ENCODE data around the gene DIS3.
"Not testable (repeated sequence)": the region's sequence is repeated elsewhere in the genome, so short reads cannot be mapped to it uniquely, and the experiment has no call there.

DIS3 gene

GRCh38 chr13:72781451-72782439 is at the start of gene DIS3, which contains the start of gene PIBF1:
Gene DIS3 (minus strand): TSS chr13:72781900. CDS start chr13:72781832, 68 bp downstream.
Gene PIBF1 (plus strand): TSS chr13:72782133. CDS start chr13:72783470, 1,337 bp downstream.
- Histone ChIP-seq H3K27me3 (ENCODE audit: control insufficient read depth, insufficient read depth, low read length) (no peaks in the 10 kb centered on the region), H3K36me3 (ENCODE audit: control insufficient read depth, insufficient read depth, low read length) (no peaks in the 10 kb centered on the region; the same call in 1 of the 2 replicates), H3K27ac (ENCODE audit: low read length) (no peak within 1 kb of the TSS), H3K9me3 (ENCODE audit: control insufficient read depth, insufficient read depth, low read length) (no peaks in the 10 kb centered on the region), H3K4me3 (ENCODE audit: low read length) (peak within 1 kb of the TSS; percentile 84), H3K4me1 (ENCODE audit: control insufficient read depth, insufficient read depth, low read length) (no peaks in the 10 kb centered on the region; the same call in 1 of the 2 replicates)
- WGBS (ENCODE audit: insufficient coverage, insufficient read length), result no CpG with 5 or more reads among the region's 81 CpGs
- peak; percentile 93 for DNase-seq (ENCODE audit: low read depth, low spot score)

- no peaks in the 10 kb centered on the region for H3K27me3 ChIP-seq (ENCODE audit: control insufficient read depth, insufficient read depth, low read length)
- WGBS (ENCODE audit: insufficient coverage, insufficient read length), result no CpG with 5 or more reads among the region's 3 CpGs
- no peaks in the 10 kb centered on the region; the same call in 1 of the 2 replicates for H3K36me3 ChIP-seq (ENCODE audit: control insufficient read depth, insufficient read depth, low read length)
- no peak for DNase-seq (ENCODE audit: low read depth, low spot score)
- no peaks in the 10 kb centered on the region for H3K9me3 ChIP-seq (ENCODE audit: control insufficient read depth, insufficient read depth, low read length)
- no peak overlapping the region for H3K27ac ChIP-seq (ENCODE audit: low read length)
- no peaks in the 10 kb centered on the region for H3K4me1 ChIP-seq (ENCODE audit: control insufficient read depth, insufficient read depth, low read length)
- no peak overlapping the region for H3K4me3 ChIP-seq (ENCODE audit: low read length)
Measured at GRCh38 chr13:72823724-72824123, 42.0 kb upstream of the DIS3 start.

- no peaks in the 10 kb centered on the region for H3K27me3 ChIP-seq (ENCODE audit: control insufficient read depth, insufficient read depth, low read length)
- no peaks in the 10 kb centered on the region for H3K9me3 ChIP-seq (ENCODE audit: control insufficient read depth, insufficient read depth, low read length)
- H3K36me3 ChIP-seq (ENCODE audit: control insufficient read depth, insufficient read depth, low read length), result no peaks in the 10 kb centered on the region; the same call in 1 of the 2 replicates
- no CpG with 5 or more reads among the region's 2 CpGs for WGBS (ENCODE audit: insufficient coverage, insufficient read length)
- no peak overlapping the region for H3K27ac ChIP-seq (ENCODE audit: low read length)
- DNase-seq (ENCODE audit: low read depth, low spot score), result no peak
- no peaks in the 10 kb centered on the region for H3K4me1 ChIP-seq (ENCODE audit: control insufficient read depth, insufficient read depth, low read length)
- H3K4me3 ChIP-seq (ENCODE audit: low read length), result no peak overlapping the region
Measured at GRCh38 chr13:72823081-72823480, 41.4 kb upstream of the DIS3 start.

GRCh38 chr13:72820898-72821279 is 39.2 kb upstream of the DIS3 start:
- H3K36me3 ChIP-seq (ENCODE audit: control insufficient read depth, insufficient read depth, low read length), result no peaks in the 10 kb centered on the region; the same call in 1 of the 2 replicates
- no CpG with 5 or more reads among the region's 1 CpG for WGBS (ENCODE audit: insufficient coverage, insufficient read length)
- H3K27ac ChIP-seq (ENCODE audit: low read length), result no peak overlapping the region
- H3K4me1 ChIP-seq (ENCODE audit: control insufficient read depth, insufficient read depth, low read length), result no peaks in the 10 kb centered on the region
- H3K9me3 ChIP-seq (ENCODE audit: control insufficient read depth, insufficient read depth, low read length), result no peaks in the 10 kb centered on the region
- H3K4me3 ChIP-seq (ENCODE audit: low read length), result no peak overlapping the region
- no peaks in the 10 kb centered on the region for H3K27me3 ChIP-seq (ENCODE audit: control insufficient read depth, insufficient read depth, low read length)
- DNase-seq (ENCODE audit: low read depth, low spot score), result no peak

- no CpG with 5 or more reads among the region's 8 CpGs for WGBS (ENCODE audit: insufficient coverage, insufficient read length)
- no peaks in the 10 kb centered on the region for H3K9me3 ChIP-seq (ENCODE audit: control insufficient read depth, insufficient read depth, low read length)
- no peak overlapping the region for H3K4me3 ChIP-seq (ENCODE audit: low read length)
- no peaks in the 10 kb centered on the region for H3K4me1 ChIP-seq (ENCODE audit: control insufficient read depth, insufficient read depth, low read length)
- H3K36me3 ChIP-seq (ENCODE audit: control insufficient read depth, insufficient read depth, low read length), result no peaks in the 10 kb centered on the region; the same call in 1 of the 2 replicates
- DNase-seq (ENCODE audit: low read depth, low spot score), result no peak
- H3K27ac ChIP-seq (ENCODE audit: low read length), result no peak overlapping the region
- H3K27me3 ChIP-seq (ENCODE audit: control insufficient read depth, insufficient read depth, low read length), result no peaks in the 10 kb centered on the region
Measured at GRCh38 chr13:72820156-72820897, 38.6 kb upstream of the DIS3 start.

- H3K36me3 ChIP-seq (ENCODE audit: control insufficient read depth, insufficient read depth, low read length), result no peaks in the 10 kb centered on the region
- DNase-seq (ENCODE audit: low read depth, low spot score), result no peak
- H3K4me3 ChIP-seq (ENCODE audit: low read length), result no peak overlapping the region
- no CpG with 5 or more reads among the region's 1 CpG for WGBS (ENCODE audit: insufficient coverage, insufficient read length)
- no peaks in the 10 kb centered on the region for H3K27me3 ChIP-seq (ENCODE audit: control insufficient read depth, insufficient read depth, low read length)
- H3K9me3 ChIP-seq (ENCODE audit: control insufficient read depth, insufficient read depth, low read length), result no peaks in the 10 kb centered on the region
- no peaks in the 10 kb centered on the region for H3K4me1 ChIP-seq (ENCODE audit: control insufficient read depth, insufficient read depth, low read length)
- no peak overlapping the region for H3K27ac ChIP-seq (ENCODE audit: low read length)
Measured at GRCh38 chr13:72808917-72809500, 27.3 kb upstream of the DIS3 start.

GRCh38 chr13:72806514-72806913 is 24.8 kb upstream of the DIS3 start:
- H3K27ac ChIP-seq (ENCODE audit: low read length); H3K27me3 ChIP-seq (ENCODE audit: control insufficient read depth, insufficient read depth, low read length); H3K4me1 ChIP-seq (ENCODE audit: control insufficient read depth, insufficient read depth, low read length); H3K4me3 ChIP-seq (ENCODE audit: low read length); H3K9me3 ChIP-seq (ENCODE audit: control insufficient read depth, insufficient read depth, low read length); DNase-seq (ENCODE audit: low read depth, low spot score); H3K36me3 ChIP-seq (ENCODE audit: control insufficient read depth, insufficient read depth, low read length): not testable (repeated sequence)
- no CpG with 5 or more reads among the region's 1 CpG for WGBS (ENCODE audit: insufficient coverage, insufficient read length)

- no peaks in the 10 kb centered on the region for H3K27me3 ChIP-seq (ENCODE audit: control insufficient read depth, insufficient read depth, low read length)
- H3K36me3 ChIP-seq (ENCODE audit: control insufficient read depth, insufficient read depth, low read length), result no peaks in the 10 kb centered on the region
- H3K4me1 ChIP-seq (ENCODE audit: control insufficient read depth, insufficient read depth, low read length), result no peaks in the 10 kb centered on the region
- DNase-seq (ENCODE audit: low read depth, low spot score), result no peak
- no peak overlapping the region for H3K4me3 ChIP-seq (ENCODE audit: low read length)
- no CpG with 5 or more reads among the region's 1 CpG for WGBS (ENCODE audit: insufficient coverage, insufficient read length)
- H3K9me3 ChIP-seq (ENCODE audit: control insufficient read depth, insufficient read depth, low read length), result no peaks in the 10 kb centered on the region
- no peak overlapping the region for H3K27ac ChIP-seq (ENCODE audit: low read length)
Measured at GRCh38 chr13:72805676-72806346, 24.1 kb upstream of the DIS3 start.

- Histone ChIP-seq H3K36me3 (ENCODE audit: control insufficient read depth, insufficient read depth, low read length) (no peaks in the 10 kb centered on the region), H3K4me3 (ENCODE audit: low read length) (no peak overlapping the region), H3K27me3 (ENCODE audit: control insufficient read depth, insufficient read depth, low read length) (no peaks in the 10 kb centered on the region), H3K4me1 (ENCODE audit: control insufficient read depth, insufficient read depth, low read length) (no peaks in the 10 kb centered on the region), H3K9me3 (ENCODE audit: control insufficient read depth, insufficient read depth, low read length) (no peaks in the 10 kb centered on the region), H3K27ac (ENCODE audit: low read length) (no peak overlapping the region)
- DNase-seq (ENCODE audit: low read depth, low spot score), result no peak
- WGBS (ENCODE audit: insufficient coverage, insufficient read length), result no CpG with 5 or more reads among the region's 1 CpG
Measured at GRCh38 chr13:72804301-72804700, 22.6 kb upstream of the DIS3 start.

- no peak overlapping the region for H3K4me3 ChIP-seq (ENCODE audit: low read length)
- no peak for DNase-seq (ENCODE audit: low read depth, low spot score)
- H3K27ac ChIP-seq (ENCODE audit: low read length), result no peak overlapping the region
- WGBS (ENCODE audit: insufficient coverage, insufficient read length), result no CpG with 5 or more reads among the region's 3 CpGs
- H3K36me3 ChIP-seq (ENCODE audit: control insufficient read depth, insufficient read depth, low read length), result no peaks in the 10 kb centered on the region; the same call in 1 of the 2 replicates
- H3K9me3 ChIP-seq (ENCODE audit: control insufficient read depth, insufficient read depth, low read length), result no peaks in the 10 kb centered on the region
- H3K27me3 ChIP-seq (ENCODE audit: control insufficient read depth, insufficient read depth, low read length), result no peaks in the 10 kb centered on the region
- H3K4me1 ChIP-seq (ENCODE audit: control insufficient read depth, insufficient read depth, low read length), result no peaks in the 10 kb centered on the region
Measured at GRCh38 chr13:72798817-72799216, 17.1 kb upstream of the DIS3 start.

Measured in iPS DF 6.9 (cell line).